H1 (cell line): ENCODE data around the gene FUNDC2. TPM values are rescaled to one million over a fixed set of nuclear protein-coding genes. Genes with fewer than 3 reads are reported as not detected.

Source experiments
- CTCF ChIA-PET: fragments of 300-600 bp; sonication (Branson Sonifier 250); formaldehyde crosslinking; loops from one replicate; lab custom pipeline; 2021; ENCODE audit not compliant: partially characterized antibody; lab: Charles Lee
- POLR2A ChIA-PET: fragments of 300-600 bp; sonication (Branson Sonifier 250); formaldehyde crosslinking; loops from one replicate; lab custom pipeline; 2021; ENCODE audit warnings: inconsistent platforms; ENCODE audit not compliant: partially characterized antibody; lab: Charles Lee
- DNase-seq, 2 experiments: peaks; one replicate each; pipeline versions ENCODE4 v3.0.0 to v3.0.0-alpha.2; 2010 to 2022; ENCODE audit warnings: low spot score in 2 of 2, low read depth in 1 of 2, mixed read lengths in 1 of 2
- FAIRE-seq: peaks from 2 replicates; lab custom pipeline; 2011; peaks lifted over from hg19 to GRCh38; lab: Jason Lieb, UNC
- H2AFZ ChIP-seq: 2 replicates; pipeline ENCODE4 v1.8.1; 2012; ENCODE audit warnings: low read length, inconsistent platforms
- H2AK5ac ChIP-seq: 2 replicates; pipeline ENCODE4 v1.6.1; 2013; ENCODE audit warnings: low read depth, low read length
- H2BK120ac ChIP-seq: replicated peaks from 2 replicates; pipeline ENCODE3; 2013; ENCODE audit warnings: low read depth, low read length, inconsistent platforms
- H2BK12ac ChIP-seq: 2 replicates; pipeline ENCODE4 v1.6.1; 2013; ENCODE audit warnings: low read depth, low read length
- H2BK15ac ChIP-seq: 2 replicates; pipeline ENCODE4 v1.6.1; 2013; ENCODE audit warnings: low read length
- H2BK20ac ChIP-seq: 2 replicates; pipeline ENCODE4 v1.6.1; 2013; ENCODE audit warnings: low read length
- H2BK5ac ChIP-seq: 2 replicates; pipeline ENCODE4 v1.6.1; 2013; ENCODE audit warnings: low read depth, low read length
- H3K14ac ChIP-seq: 2 replicates; pipeline ENCODE4 v1.6.1; 2013; ENCODE audit warnings: inconsistent platforms; ENCODE audit not compliant: insufficient read length
- H3K18ac ChIP-seq: 2 replicates; pipeline ENCODE4 v1.6.1; 2013; ENCODE audit warnings: low read length; ENCODE audit errors: extremely low read depth
- H3K23ac ChIP-seq: 2 replicates; pipeline ENCODE4 v1.6.1; 2013; ENCODE audit warnings: inconsistent platforms; ENCODE audit not compliant: insufficient read length
- H3K23me2 ChIP-seq: 2 replicates; pipeline ENCODE4 v1.6.1; 2013; ENCODE audit warnings: low read depth, low read length
- H3K27ac ChIP-seq: 2 replicates; pipeline ENCODE4 v1.6.1; 2011; ENCODE audit warnings: low read depth, low read length, inconsistent platforms
- H3K27me3 ChIP-seq, 4 experiments: replicated peaks in 1 of 4; 1 replicate in 1 of 4; 2 replicates in 3 of 4; pipeline versions ENCODE4 v1.6.1 to v1.8.1; 2011 to 2013; ENCODE audit warnings: low read length in 3 of 4, mild to moderate bottlenecking in 3 of 4, inconsistent platforms in 2 of 4, mixed read lengths in 2 of 4, moderate library complexity in 1 of 4; ENCODE audit not compliant: control insufficient read depth in 3 of 4, insufficient read depth in 3 of 4; ENCODE audit errors: extremely low read depth in 1 of 4
- H3K36me3 ChIP-seq, 4 experiments: 2 replicates each; pipeline versions ENCODE4 v1.6.1 to v1.8.1; 2011 to 2013; ENCODE audit warnings: mild to moderate bottlenecking in 4 of 4, low read length in 3 of 4, moderate library complexity in 2 of 4, control low read depth in 1 of 4, inconsistent platforms in 1 of 4; ENCODE audit not compliant: insufficient read depth in 4 of 4, control insufficient read depth in 2 of 4
- H3K4ac ChIP-seq: replicated peaks from 2 replicates; pipeline ENCODE3; 2013; ENCODE audit warnings: low read length, low read depth, mixed read lengths, inconsistent platforms; ENCODE audit not compliant: insufficient read length
- H3K4me1 ChIP-seq, 4 experiments: replicated peaks in 1 of 4; 1 replicate in 1 of 4; 2 replicates in 3 of 4; pipeline versions ENCODE4 v1.6.1 to v1.8.1; 2011 to 2013; ENCODE audit warnings: low read length in 3 of 4, inconsistent platforms in 2 of 4, mixed read lengths in 1 of 4; ENCODE audit not compliant: insufficient read depth in 4 of 4, control insufficient read depth in 3 of 4
- H3K4me2 ChIP-seq, 2 experiments: 2 replicates each; pipeline versions ENCODE4 v1.6.1 to v1.8.1; 2011 to 2013; ENCODE audit warnings: low read depth in 2 of 2, low read length in 2 of 2, control low read depth in 1 of 2, inconsistent platforms in 1 of 2, mild to moderate bottlenecking in 1 of 2; ENCODE audit not compliant: insufficient read depth in 1 of 2
- H3K4me3 ChIP-seq, 4 experiments: fragments of 200-600, 300-600 bp in 1 of 4; sonication (generic), shearing (Covaris generic), sonication (Bioruptor Twin) in 1 of 4; 2 replicates each; pipeline versions ENCODE4 v1.5.1 to v1.8.1; 2011 to 2016; ENCODE audit warnings: low read length in 4 of 4, low read depth in 3 of 4, control low read depth in 2 of 4, inconsistent platforms in 2 of 4, mild to moderate bottlenecking in 2 of 4, mixed read lengths in 1 of 4, moderate library complexity in 1 of 4; ENCODE audit not compliant: insufficient read depth in 2 of 4; ENCODE audit errors: extremely low read depth in 1 of 4
- H3K56ac ChIP-seq: replicated peaks from 2 replicates; pipeline ENCODE3; 2013; ENCODE audit warnings: low read depth, mild to moderate bottlenecking, mixed read lengths, low read length, inconsistent platforms; ENCODE audit not compliant: insufficient read length
- H3K79me1 ChIP-seq: 2 replicates; pipeline ENCODE4 v1.6.1; 2013; ENCODE audit warnings: low read depth, low read length, control low read depth
- H3K79me2 ChIP-seq, 2 experiments: 2 replicates each; pipeline versions ENCODE4 v1.6.1 to v1.8.1; 2012 to 2013; ENCODE audit warnings: low read length in 2 of 2, mild to moderate bottlenecking in 2 of 2, inconsistent platforms in 1 of 2; ENCODE audit not compliant: insufficient read depth in 2 of 2, control insufficient read depth in 1 of 2
- H3K9ac ChIP-seq, 4 experiments: replicated peaks in 1 of 4; 1 replicate in 1 of 4; 2 replicates in 3 of 4; pipeline versions ENCODE4 v1.6.1 to v1.8.1; 2011 to 2013; ENCODE audit warnings: low read depth in 3 of 4, low read length in 3 of 4, control low read depth in 2 of 4, mild to moderate bottlenecking in 2 of 4, moderate library complexity in 2 of 4, inconsistent platforms in 1 of 4; ENCODE audit errors: extremely low read depth in 1 of 4
- H3K9me3 ChIP-seq, 2 experiments: 2 replicates each; pipeline versions ENCODE4 v1.6.1 to v1.8.1; 2012 to 2013; ENCODE audit warnings: mild to moderate bottlenecking in 2 of 2, moderate library complexity in 2 of 2, control low read depth in 1 of 2, inconsistent platforms in 1 of 2, low read depth in 1 of 2, low read length in 1 of 2, mixed read lengths in 1 of 2; ENCODE audit not compliant: insufficient read depth in 2 of 2
- H4K20me1 ChIP-seq, 2 experiments: replicated peaks in 1 of 2; 2 replicates each; pipeline versions ENCODE3 to v1.8.1; 2011 to 2013; ENCODE audit warnings: inconsistent platforms in 2 of 2, low read length in 2 of 2, mild to moderate bottlenecking in 1 of 2; ENCODE audit not compliant: insufficient read depth in 2 of 2, control insufficient read depth in 1 of 2
- H4K5ac ChIP-seq: 2 replicates; pipeline ENCODE4 v1.6.1; 2013; ENCODE audit warnings: low read length, low read depth, mixed read lengths, inconsistent platforms; ENCODE audit not compliant: insufficient read length
- H4K8ac ChIP-seq: 2 replicates; pipeline ENCODE4 v1.8.0; 2013; ENCODE audit warnings: mild to moderate bottlenecking, moderate library complexity, low read length, inconsistent platforms; ENCODE audit not compliant: insufficient read depth; ENCODE audit errors: extremely low read depth
- H4K91ac ChIP-seq: replicated peaks from 2 replicates; pipeline ENCODE3; 2013; ENCODE audit warnings: low read length, mixed read lengths, inconsistent platforms; ENCODE audit not compliant: insufficient read length
- BACH1 ChIP-seq: IDR thresholded peaks from 2 replicates; pipeline ENCODE4 v1.6.1; 2012; ENCODE audit warnings: low read length, improper control_type of control experiment
- CHD2 ChIP-seq: IDR thresholded peaks from 2 replicates; pipeline ENCODE4 v1.6.1; 2012; ENCODE audit warnings: low read length, improper control_type of control experiment
- POLR2A ChIP-seq, 2 experiments: IDR thresholded peaks; 1 replicate in 1 of 2; 2 replicates in 1 of 2; pipeline ENCODE4 v1.6.1; 2011; ENCODE audit warnings: low read depth in 2 of 2, low read length in 2 of 2, mild to moderate bottlenecking in 2 of 2; ENCODE audit errors: control extremely low read depth in 1 of 2
- SIX5 ChIP-seq: IDR thresholded peaks from 2 replicates; pipeline ENCODE4 v1.6.1; 2011; ENCODE audit warnings: mild to moderate bottlenecking, low read depth, low read length
- TAF1 ChIP-seq: IDR thresholded peaks from 2 replicates; pipeline ENCODE4 v1.6.1; 2011; ENCODE audit warnings: mild to moderate bottlenecking, low read depth, low read length
- TBP ChIP-seq: IDR thresholded peaks from 2 replicates; pipeline ENCODE4 v1.6.1; 2011; ENCODE audit warnings: low read depth, low read length, improper control_type of control experiment
- WGBS, 2 experiments: shearing (Covaris generic) in 1 of 2; methylation state at CpG; one replicate each; pipeline versions ENCODE4 v1.1.6 to v1.1.7; 2013 to 2015; ENCODE audit warnings: low lambda C conversion rate in 2 of 2, mixed read lengths in 2 of 2, inconsistent platforms in 1 of 2, low coverage in 1 of 2, missing lambda C conversion rate in 1 of 2; ENCODE audit not compliant: insufficient replicate concordance in 2 of 2, insufficient coverage in 1 of 2, insufficient read length in 1 of 2; ENCODE audit errors: extremely low coverage in 1 of 2, missing lambda C conversion rate in 1 of 2; 5-methylcytosine and 5-hydroxymethylcytosine counted together
- long read RNA-seq, 2 experiments: library from RNA in 1 of 2; library from capped mRNA in 1 of 2; stranded (forward); transcript quantifications; one replicate each; pipeline ENCODE4 v2.0.0, GENCODE V29; 2021; ENCODE audit warnings: inconsistent platforms in 1 of 2
- polyA minus RNA-seq, 3 experiments: library from RNA; depleted of rRNA, polyadenylated mRNA; stranded (reverse); fragments of >200 nt; gene quantifications; 1 replicate in 2 of 3; 2 replicates in 1 of 3; pipeline ENCODE4 v1.2.3, GENCODE V29; 2011
- polyA plus RNA-seq, 7 experiments: library from polyadenylated mRNA; depleted of rRNA in 3 of 7; stranded (reverse) in 5 of 7; unstranded in 2 of 7; fragments of >200 nt in 5 of 7; fragments of 200-250 nt in 2 of 7; gene quantifications; 1 replicate in 5 of 7; 2 replicates in 1 of 7; 4 replicates in 1 of 7; pipeline versions ENCODE4 v1.2.1 to v1.2.3, GENCODE V29; 2011 to 2013; ENCODE audit warnings: missing spikeins in 2 of 7, mixed read lengths in 2 of 7
- total RNA-seq: library from RNA; stranded (reverse); fragmentation: NEBNext Ultra II Directional; extraction: Animal tissue kit (Norgen Biotek cat#: 25700); gene quantifications from 2 replicates; pipeline ENCODE4 v1.2.1, GENCODE V29; 2021
- TF ChIP-seq, protein P1 (sequence below): IDR thresholded peaks from 2 replicates; pipeline ENCODE4 v1.6.1; 2011; ENCODE audit warnings: low read depth, mild to moderate bottlenecking, low read length; ENCODE audit not compliant: insufficient read depth

FUNDC2 gene, protein sequence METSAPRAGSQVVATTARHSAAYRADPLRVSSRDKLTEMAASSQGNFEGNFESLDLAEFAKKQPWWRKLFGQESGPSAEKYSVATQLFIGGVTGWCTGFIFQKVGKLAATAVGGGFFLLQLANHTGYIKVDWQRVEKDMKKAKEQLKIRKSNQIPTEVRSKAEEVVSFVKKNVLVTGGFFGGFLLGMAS
- 66.0 and 67.7 TPM in 2 replicates for total RNA-seq
- 58.9 and 93.7 TPM in 2 replicates for polyA plus RNA-seq (2011; rRNA removed)
- 75.8 TPM for polyA plus RNA-seq (2011; cell fraction: cytosol; rRNA removed)
- 54.4 TPM for polyA plus RNA-seq (2011; cell fraction: nucleus; rRNA removed)
- 66.9 to 74.6 TPM (median 71.1 TPM) in 4 replicates for polyA plus RNA-seq (2012, experiment 1 of 2)
- polyA plus RNA-seq (2012, experiment 2 of 2), result 41.2 TPM
- polyA plus RNA-seq (2013, experiment 1 of 2), result 38.0 TPM
- 43.5 TPM for polyA plus RNA-seq (2013, experiment 2 of 2)
- 44.2 and 54.2 TPM in 2 replicates for polyA minus RNA-seq (2011; rRNA and poly(A)+ RNA removed)
- polyA minus RNA-seq (2011; cell fraction: cytosol; rRNA and poly(A)+ RNA removed), result 9.7 TPM
- polyA minus RNA-seq (2011; cell fraction: nucleus; rRNA and poly(A)+ RNA removed), result 14.7 TPM
- long read RNA-seq, experiment 1, full-length matches to known transcripts, result 55 of 74 reads
- long read RNA-seq, experiment 1, partial matches to known transcripts, result 11 of 74 reads
- long read RNA-seq, experiment 1, other reads (novel, unspliced or antisense), result 8 of 74 reads
- long read RNA-seq, experiment 2, full-length matches to known transcripts, result 53 of 57 reads
- long read RNA-seq, experiment 2, partial matches to known transcripts, result 3 of 57 reads
- long read RNA-seq, experiment 2, other reads (novel, unspliced or antisense), result 1 of 57 reads

DNA sequence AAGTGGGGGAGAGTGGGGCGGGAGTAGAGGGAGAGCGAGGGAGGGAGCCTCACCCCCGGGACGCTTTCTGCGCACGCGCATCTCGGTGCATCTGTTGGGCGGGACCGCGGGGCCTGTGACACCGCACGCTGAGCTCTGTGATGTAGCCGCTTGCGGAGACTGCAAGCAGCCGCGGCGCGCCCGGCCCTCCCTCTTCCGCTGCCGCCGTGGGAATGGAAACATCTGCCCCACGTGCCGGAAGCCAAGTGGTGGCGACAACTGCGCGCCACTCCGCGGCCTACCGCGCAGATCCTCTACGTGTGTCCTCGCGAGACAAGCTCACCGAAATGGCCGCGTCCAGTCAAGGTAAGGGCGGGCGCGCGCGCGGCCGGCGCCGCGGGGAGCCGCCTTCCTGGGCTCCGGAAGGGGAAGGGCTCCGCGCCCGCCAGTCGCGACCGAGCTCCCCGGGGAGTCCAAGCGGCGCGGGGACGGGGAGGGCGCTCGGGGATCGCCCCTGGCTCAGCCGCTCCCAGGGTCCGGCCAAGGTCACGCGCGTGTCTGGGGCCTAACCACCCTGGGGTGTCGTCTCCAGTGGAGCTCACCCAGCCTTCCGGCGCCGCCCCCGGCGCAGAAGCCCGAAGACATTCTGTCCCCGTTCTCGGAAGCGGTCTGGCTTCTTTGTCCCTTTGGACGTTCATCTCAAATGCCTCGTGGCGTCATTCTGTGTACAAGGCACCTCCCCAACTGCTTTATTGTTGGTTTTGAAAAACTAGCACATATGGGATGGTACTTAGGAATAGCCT, at the start of gene FUNDC2:
TSS of gene FUNDC2 (plus strand) at position 118 of the 782 bp plus-strand sequence. CDS start at position 213, 95 bp downstream.
- CTCF ChIA-PET, result interaction anchor here (0.5 to 1.0 kb wide), 3 partner anchors 19 to 62 kb away, joined by 3 to 5 read pairs (median 3); no protein-coding TSS in a partner anchor
- FAIRE-seq, result no peak
- TF ChIP-seq TBP (peak; percentile 21; the same call in 1 of the 2 replicates), CHD2 (peak; percentile 72), TAF1 (peak; percentile 71), BACH1 (peak; percentile 58; the same call in 1 of the 2 replicates), POLR2A (IDR thresholded peaks at IDR 0.05; ENCODE audit: control extremely low read depth in 1 of 2, low read depth in 2 of 2, low read length in 2 of 2) (peak; percentile 42 to 60), SIX5 (no peak)
- TF ChIP-seq, protein P1, sequence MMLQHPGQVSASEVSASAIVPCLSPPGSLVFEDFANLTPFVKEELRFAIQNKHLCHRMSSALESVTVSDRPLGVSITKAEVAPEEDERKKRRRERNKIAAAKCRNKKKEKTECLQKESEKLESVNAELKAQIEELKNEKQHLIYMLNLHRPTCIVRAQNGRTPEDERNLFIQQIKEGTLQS, result no peak

More for the DNA sequence above, at the start of gene FUNDC2:
- Histone ChIP-seq H3K27ac (peak within 1 kb of the TSS; percentile 80; the same call in 1 of the 2 replicates), H3K14ac (no peak within 1 kb of the TSS), H2BK5ac (no peak within 1 kb of the TSS), H3K4ac (no peak within 1 kb of the TSS), H3K4me1 (peaks cover 0 to 3% (median under 1%) of the 10 kb centered on the region in 4 experiments; a peak in 2 of 7 replicates), H2BK15ac (no peak within 1 kb of the TSS), H3K9me3 (no peaks in the 10 kb centered on the region), H3K18ac (peak within 1 kb of the TSS; percentile 48; the same call in 1 of the 2 replicates), H3K4me2 (peak within 1 kb of the TSS; percentile 62 to 79), H3K23ac (no peak within 1 kb of the TSS), H4K91ac (no peak within 1 kb of the TSS), H3K79me1 (no peaks in the 10 kb centered on the region), H2BK20ac (no peak within 1 kb of the TSS), H3K36me3 (no peaks in the 10 kb centered on the region), H2BK120ac (peak within 1 kb of the TSS; percentile 72), H3K79me2 (peaks cover 0 to 22% of the 10 kb centered on the region in 2 experiments; a peak in 2 of 4 replicates), H3K4me3 (peak within 1 kb of the TSS; percentile 46 to 90 (median 82)), H2AFZ (peak within 1 kb of the TSS; percentile 44; the same call in 1 of the 2 replicates), H4K5ac (peak within 1 kb of the TSS; percentile 76), H3K27me3 (no peaks in the 10 kb centered on the region), H4K8ac (peak within 1 kb of the TSS; percentile 89), H3K23me2 (peaks cover 3% of the 10 kb centered on the region; the same call in 1 of the 2 replicates), H4K20me1 (no peaks in the 10 kb centered on the region), H3K56ac (no peak within 1 kb of the TSS), H2AK5ac (no peak within 1 kb of the TSS), H2BK12ac (peak within 1 kb of the TSS; percentile 39; the same call in 1 of the 2 replicates), H3K9ac (peak within 1 kb of the TSS; percentile 44 to 88 (median 78))
- 0% methylated on average over 1 of the region's 82 CpGs; no CpG with 5 or more reads in 1 of the 2 experiments for WGBS, 2 experiments
- POLR2A ChIA-PET, result interaction anchor here (1.0 kb wide), 1 partner anchor 10 kb away, joined by 7 read pairs; no protein-coding TSS in a partner anchor
- DNase-seq, result peak; percentile 46 to 81
